ENCODE data around the gene KCNJ10. TPM values are rescaled to one million over a fixed set of nuclear protein-coding genes. Genes with fewer than 3 reads are reported as not detected.

The KCNJ10 gene
- total RNA-seq, 1 donor from 2014 or later = not detected

- Mint-ChIP-seq H3K9me3 (ENCODE audit: unreplicated experiment) (no peaks in the 10 kb centered on the region), H3K27me3 (ENCODE audit: unreplicated experiment) (peaks cover 8% of the 10 kb centered on the region), H3K4me1 (ENCODE audit: unreplicated experiment) (no peaks in the 10 kb centered on the region), H3K27ac (ENCODE audit: unreplicated experiment) (no peak overlapping the region), H3K4me3 (ENCODE audit: unreplicated experiment) (no peak overlapping the region), H3K36me3 (ENCODE audit: low read depth, unreplicated experiment) (peaks cover 5% of the 10 kb centered on the region)
- DNase-seq (ENCODE audit: low spot score) = no peak
- no peak for TF ChIP-seq CTCF (IDR thresholded peaks at IDR 0.05; ENCODE audit: unreplicated experiment)
Observed at GRCh38 chr1:159979257-159979656, 90.7 kb downstream of the KCNJ10 start.

GRCh38 chr1:159978107-159978398, 91.9 kb downstream of the KCNJ10 start:
- H3K27me3 Mint-ChIP-seq (ENCODE audit: unreplicated experiment) = peaks cover 8% of the 10 kb centered on the region
- H3K4me3 Mint-ChIP-seq (ENCODE audit: unreplicated experiment) = no peak overlapping the region
- no peaks in the 10 kb centered on the region for H3K9me3 Mint-ChIP-seq (ENCODE audit: unreplicated experiment)

GRCh38 chr1:159977364-159978106, 92.4 kb downstream of the KCNJ10 start:
- TF ChIP-seq CTCF (IDR thresholded peaks at IDR 0.05; ENCODE audit: unreplicated experiment) = no peak
- no peak for DNase-seq (ENCODE audit: low spot score)
- Mint-ChIP-seq H3K4me3 (ENCODE audit: unreplicated experiment) (no peak overlapping the region), H3K9me3 (ENCODE audit: unreplicated experiment) (no peaks in the 10 kb centered on the region), H3K27me3 (ENCODE audit: unreplicated experiment) (peaks cover 8% of the 10 kb centered on the region), H3K36me3 (ENCODE audit: low read depth, unreplicated experiment) (peaks cover 5% of the 10 kb centered on the region), H3K27ac (ENCODE audit: unreplicated experiment) (no peak overlapping the region), H3K4me1 (ENCODE audit: unreplicated experiment) (no peaks in the 10 kb centered on the region)

More at GRCh38 chr1:159978107-159978398, 91.9 kb downstream of the KCNJ10 start:
- Mint-ChIP-seq H3K27ac (ENCODE audit: unreplicated experiment) (no peak overlapping the region), H3K36me3 (ENCODE audit: low read depth, unreplicated experiment) (peaks cover 5% of the 10 kb centered on the region), H3K4me1 (ENCODE audit: unreplicated experiment) (no peaks in the 10 kb centered on the region)
- no peak for DNase-seq (ENCODE audit: low spot score)
- TF ChIP-seq CTCF (IDR thresholded peaks at IDR 0.05; ENCODE audit: unreplicated experiment) = no peak

GRCh38 chr1:159974350-159974965, 95.5 kb downstream of the KCNJ10 start:
- Mint-ChIP-seq H3K36me3 (ENCODE audit: low read depth, unreplicated experiment) (no peaks in the 10 kb centered on the region), H3K4me3 (ENCODE audit: unreplicated experiment) (no peak overlapping the region), H3K27me3 (ENCODE audit: unreplicated experiment) (peaks cover 10% of the 10 kb centered on the region), H3K27ac (ENCODE audit: unreplicated experiment) (no peak overlapping the region), H3K9me3 (ENCODE audit: unreplicated experiment) (no peaks in the 10 kb centered on the region), H3K4me1 (ENCODE audit: unreplicated experiment) (peaks cover 4% of the 10 kb centered on the region)
- no peak for TF ChIP-seq CTCF (IDR thresholded peaks at IDR 0.05; ENCODE audit: unreplicated experiment)
- DNase-seq (ENCODE audit: low spot score) = no peak

GRCh38 chr1:159973350-159973940, 96.5 kb downstream of the KCNJ10 start:
- no peaks in the 10 kb centered on the region for H3K9me3 Mint-ChIP-seq (ENCODE audit: unreplicated experiment)
- TF ChIP-seq CTCF (IDR thresholded peaks at IDR 0.05; ENCODE audit: unreplicated experiment) = no peak
- no peak for DNase-seq (ENCODE audit: low spot score)
- peaks cover 4% of the 10 kb centered on the region for H3K4me1 Mint-ChIP-seq (ENCODE audit: unreplicated experiment)
- no peak overlapping the region for H3K4me3 Mint-ChIP-seq (ENCODE audit: unreplicated experiment)
- no peaks in the 10 kb centered on the region for H3K36me3 Mint-ChIP-seq (ENCODE audit: low read depth, unreplicated experiment)
- peaks cover 10% of the 10 kb centered on the region for H3K27me3 Mint-ChIP-seq (ENCODE audit: unreplicated experiment)
- no peak overlapping the region for H3K27ac Mint-ChIP-seq (ENCODE audit: unreplicated experiment)
